Omental fat pad (tissue), 4 donors: ENCODE results near the gene PTPRG. TPM values are rescaled to one million over a fixed set of nuclear protein-coding genes. Genes with fewer than 3 reads are reported as not detected.

Experiments
- ATAC-seq: fragments of 150-250 bp; one replicate; pipeline ENCODE4 v1.9.1; 2016; ENCODE audit warnings: mild to moderate bottlenecking, moderate library complexity; ENCODE audit not compliant: low FRiP score
- DNase-seq: peaks from one replicate; pipeline ENCODE4 v3.0.0-alpha.2; 2019; ENCODE audit warnings: low spot score
- total RNA-seq, 4 donors: library from RNA; depleted of rRNA; stranded (reverse); fragments of >200 nt; gene quantifications; one replicate each; pipeline ENCODE4 v1.1.0, GENCODE V29; 2016
- TF ChIP-seq, protein P1 (sequence below), 3 donors: fragments of 450-650 bp; IDR thresholded peaks; one replicate each; pipeline ENCODE4 v1.5.1; 2016 to 2017; ENCODE audit warnings: antibody characterized with exemption in 3 of 3, mild to moderate bottlenecking in 3 of 3, moderate library complexity in 2 of 3

The PTPRG gene
- total RNA-seq, 4 donors from 2014 or later: 90.0 to 172 (median 104) TPM

DNA sequence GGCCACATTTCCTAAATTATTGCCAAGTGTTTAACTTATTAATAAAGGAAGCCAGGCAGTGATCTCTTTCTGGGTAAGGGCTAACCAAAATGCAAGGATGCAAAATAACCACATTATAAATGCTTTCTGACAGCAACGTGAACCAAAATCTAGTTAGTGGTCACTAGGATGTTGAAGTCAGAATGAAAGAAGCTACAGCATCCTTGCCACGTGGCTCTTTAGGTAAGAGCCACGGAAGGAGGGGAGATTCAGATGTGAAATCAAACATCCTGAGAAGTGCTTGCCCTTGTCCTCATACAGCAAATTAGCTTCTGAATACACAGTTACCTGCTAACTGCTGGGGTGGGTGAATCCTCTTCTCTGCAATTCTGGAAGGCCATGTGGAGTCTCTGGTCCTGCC is 565.7 kb downstream of the PTPRG start:
- TF ChIP-seq, protein P1, sequence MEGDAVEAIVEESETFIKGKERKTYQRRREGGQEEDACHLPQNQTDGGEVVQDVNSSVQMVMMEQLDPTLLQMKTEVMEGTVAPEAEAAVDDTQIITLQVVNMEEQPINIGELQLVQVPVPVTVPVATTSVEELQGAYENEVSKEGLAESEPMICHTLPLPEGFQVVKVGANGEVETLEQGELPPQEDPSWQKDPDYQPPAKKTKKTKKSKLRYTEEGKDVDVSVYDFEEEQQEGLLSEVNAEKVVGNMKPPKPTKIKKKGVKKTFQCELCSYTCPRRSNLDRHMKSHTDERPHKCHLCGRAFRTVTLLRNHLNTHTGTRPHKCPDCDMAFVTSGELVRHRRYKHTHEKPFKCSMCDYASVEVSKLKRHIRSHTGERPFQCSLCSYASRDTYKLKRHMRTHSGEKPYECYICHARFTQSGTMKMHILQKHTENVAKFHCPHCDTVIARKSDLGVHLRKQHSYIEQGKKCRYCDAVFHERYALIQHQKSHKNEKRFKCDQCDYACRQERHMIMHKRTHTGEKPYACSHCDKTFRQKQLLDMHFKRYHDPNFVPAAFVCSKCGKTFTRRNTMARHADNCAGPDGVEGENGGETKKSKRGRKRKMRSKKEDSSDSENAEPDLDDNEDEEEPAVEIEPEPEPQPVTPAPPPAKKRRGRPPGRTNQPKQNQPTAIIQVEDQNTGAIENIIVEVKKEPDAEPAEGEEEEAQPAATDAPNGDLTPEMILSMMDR (IDR thresholded peaks at IDR 0.05): no peak
- DNase-seq (no peak), ATAC-seq (no peak)

DNA sequence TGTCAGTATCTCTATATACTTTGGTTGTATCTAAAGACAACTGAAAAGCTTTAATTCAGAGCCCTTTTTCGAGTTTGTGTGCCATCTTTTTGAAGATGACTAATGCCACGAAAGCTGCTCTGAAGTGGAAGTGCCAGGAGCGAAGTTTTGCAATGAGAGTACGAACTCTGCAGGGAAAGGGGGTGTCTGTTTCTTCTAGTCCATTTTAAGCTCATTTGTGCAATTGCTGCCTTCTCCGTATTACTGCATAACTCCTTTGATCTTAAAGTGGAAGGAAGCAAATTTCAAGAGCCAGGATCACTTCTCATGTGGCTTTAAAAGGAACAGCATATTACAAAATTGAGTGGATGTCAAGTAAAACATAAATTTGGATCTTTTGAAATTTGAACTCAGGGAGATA is 566.7 kb downstream of the PTPRG start:
- ATAC-seq (peak; percentile 69), DNase-seq (no peak)
- TF ChIP-seq, protein P1 (IDR thresholded peaks at IDR 0.05): no peak

DNA sequence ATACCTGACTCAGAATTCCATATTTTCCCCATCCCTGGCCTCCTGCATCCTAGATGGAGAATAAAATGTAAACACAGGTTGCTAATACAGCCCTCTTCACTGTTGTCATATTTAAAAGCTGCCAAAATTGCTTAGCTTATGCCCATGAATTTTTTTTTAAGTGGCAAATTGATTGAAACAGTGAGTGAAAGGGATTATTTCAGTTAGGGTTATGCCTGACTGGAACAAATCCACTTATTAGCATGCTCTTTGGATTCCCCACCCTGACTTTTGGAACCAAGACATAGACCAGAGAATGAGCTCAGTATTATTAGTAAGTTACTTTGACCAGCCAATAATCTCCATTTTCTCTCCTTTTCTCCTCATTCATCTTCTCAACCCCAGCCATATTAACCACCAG is 567.3 kb downstream of the PTPRG start:
- TF ChIP-seq, protein P1 (IDR thresholded peaks at IDR 0.05): no peak
- DNase-seq (no peak), ATAC-seq (no peak)

DNA sequence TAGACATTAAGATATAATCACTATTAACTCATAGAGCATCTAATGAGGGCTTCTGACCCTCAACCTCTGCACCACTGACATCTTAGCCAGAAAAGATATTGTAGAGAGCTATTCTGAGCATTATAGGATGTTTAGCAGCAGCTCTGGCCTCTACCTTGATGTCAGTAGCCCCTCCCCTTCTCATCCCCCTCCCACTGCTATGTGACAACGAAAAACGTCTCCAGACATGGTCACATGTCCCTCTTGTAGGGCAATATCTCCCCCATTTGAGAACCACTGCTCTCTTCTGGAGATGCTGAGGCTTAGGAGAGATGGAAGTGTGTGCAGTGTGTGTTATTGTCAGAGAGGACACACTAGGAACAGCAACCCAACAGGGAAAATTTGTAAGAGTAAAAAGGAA is 569.7 kb downstream of the PTPRG start:
- TF ChIP-seq, protein P1 (IDR thresholded peaks at IDR 0.05): no peak
- ATAC-seq (no peak), DNase-seq (no peak)

DNA sequence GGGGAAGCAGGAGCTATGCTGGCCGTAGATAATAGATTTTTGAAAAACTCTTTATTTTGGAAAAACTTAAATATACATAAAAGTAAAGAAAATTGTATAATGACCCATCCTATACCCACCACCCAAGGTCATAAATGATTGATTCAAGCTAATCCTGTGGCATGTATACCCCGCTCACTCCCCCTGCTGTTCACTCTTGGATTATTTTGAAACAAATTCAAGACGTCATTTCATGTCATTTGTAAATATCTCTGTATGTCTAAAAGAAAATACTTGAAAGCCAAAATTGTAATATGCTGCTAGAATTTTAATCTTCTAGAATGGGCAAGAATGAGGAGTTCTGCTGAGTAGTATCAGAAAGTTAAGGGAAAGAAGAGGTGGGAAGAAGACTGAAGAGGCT is 570.2 kb downstream of the PTPRG start:
- no peak for ATAC-seq
- no peak for DNase-seq
- TF ChIP-seq, protein P1 (IDR thresholded peaks at IDR 0.05): no peak

DNA sequence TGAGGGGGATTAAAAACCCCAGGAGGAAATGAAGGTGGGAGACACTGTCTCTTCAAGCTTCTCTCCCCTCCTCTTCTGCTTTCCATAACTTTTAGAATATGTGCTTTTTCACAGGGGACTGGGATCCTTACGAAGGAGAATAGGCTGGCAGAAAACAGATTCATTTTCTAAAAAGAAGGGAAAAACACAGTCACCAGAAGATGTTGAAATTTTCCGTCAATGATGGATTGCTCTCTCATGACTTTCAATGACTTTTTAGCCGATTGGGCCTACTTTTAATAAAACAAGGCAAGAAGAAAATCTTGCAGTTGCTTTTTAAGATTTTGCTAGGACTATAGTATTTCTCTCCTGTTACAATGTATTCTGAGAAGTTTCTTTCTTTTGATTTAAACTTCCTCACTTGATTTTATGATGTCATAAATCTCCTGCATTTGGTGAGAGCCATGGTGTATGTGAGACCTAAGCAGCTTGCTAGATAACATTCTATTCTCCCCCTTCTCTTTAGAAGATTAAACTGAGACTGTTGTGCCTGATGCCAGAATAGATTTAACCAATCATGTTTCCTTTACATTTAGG is 570.7 kb downstream of the PTPRG start:
- no peak for DNase-seq
- TF ChIP-seq, protein P1 (IDR thresholded peaks at IDR 0.05): no peak
- ATAC-seq: no peak

DNA sequence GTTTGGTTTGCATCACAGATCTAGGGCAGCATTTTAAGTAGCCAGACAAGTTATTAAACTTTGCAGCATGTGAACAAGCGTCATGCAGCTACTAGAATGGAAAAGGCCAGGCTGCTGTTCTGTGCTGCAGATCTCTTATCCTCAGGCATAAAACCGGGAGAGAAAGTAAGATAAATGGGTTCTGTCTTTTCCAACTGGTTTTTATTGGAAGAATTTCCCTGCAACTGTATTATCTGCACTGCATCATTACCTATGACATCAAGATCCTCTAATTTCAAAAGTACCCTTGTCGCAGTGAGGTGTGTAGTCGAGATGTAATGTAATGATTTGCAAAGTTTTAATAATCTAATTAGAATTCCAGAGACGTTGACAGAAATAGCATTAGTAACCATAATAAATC is 571.6 kb downstream of the PTPRG start:
- DNase-seq: no peak
- TF ChIP-seq, protein P1 (IDR thresholded peaks at IDR 0.05): no peak
- no peak for ATAC-seq
